ENCODE results near the gene PLXDC1.

GRCh38 chr17:39170109-39170508, 18.7 kb upstream of the PLXDC1 start:
- TF ChIP-seq CTCF (IDR thresholded peaks at IDR 0.05; ENCODE audit: low read length), result no peak
- TF ChIP-seq EZH2 (optimal IDR thresholded peaks at IDR 0.05; ENCODE audit: low read depth, low read length), result no peak
- TF ChIP-seq EZH2phosphoT487 (IDR thresholded peaks at IDR 0.05; ENCODE audit: low read length), result no peak
